B cell (primary cell): Measurements from ENCODE around the gene MYO10. TPM values are rescaled to one million over a fixed set of nuclear protein-coding genes. Genes with fewer than 3 reads are reported as not detected.

Experiments used
- ATAC-seq: fragments of 200-7000 bp; cut with Tn5 transposase; one replicate; pipeline ENCODE4 v1.10.0; 2021; ENCODE audit warnings: low read depth, mild to moderate bottlenecking, moderate number of reproducible peaks, moderate library complexity
- CTCF ChIA-PET: fragments of 350-600 bp; sonication (Branson Sonifier 250); formaldehyde crosslinking; loops from one replicate; lab custom pipeline; 2021; ENCODE audit warnings: antibody characterized with exemption, inconsistent platforms; lab: Charles Lee
- POLR2A ChIA-PET: fragments of 350-600 bp; sonication (Branson Sonifier 250); formaldehyde crosslinking; loops from one replicate; lab custom pipeline; 2021; ENCODE audit warnings: antibody characterized with exemption; lab: Charles Lee
- DNase-seq: peaks from one replicate; pipeline ENCODE4 v3.0.0; 2013
- H2AFZ ChIP-seq: 2 replicates; pipeline ENCODE4 v1.6.1; 2012; ENCODE audit warnings: mild to moderate bottlenecking, low read depth, low read length; ENCODE audit not compliant: insufficient read depth, poor library complexity, severe bottlenecking
- H3K27ac ChIP-seq, 2 donors: 1 replicate in 1 of 2; 2 replicates in 1 of 2; pipeline ENCODE4 v1.5.1; 2012 to 2013; ENCODE audit warnings: low read length in 2 of 2, mild to moderate bottlenecking in 2 of 2, moderate library complexity in 1 of 2
- H3K27me3 ChIP-seq, 4 experiments: fragments of 200-600 bp in 1 of 4; sonication (generic) in 1 of 4; replicated peaks in 1 of 4; 1 replicate in 2 of 4; 2 replicates in 2 of 4; pipeline versions ENCODE4 v1.6.1 to v1.7.0; 2013 to 2016; ENCODE audit warnings: low read length in 3 of 4, mild to moderate bottlenecking in 2 of 4, mixed read lengths in 1 of 4, moderate library complexity in 1 of 4; ENCODE audit not compliant: insufficient read depth in 4 of 4, control insufficient read depth in 3 of 4; ENCODE audit errors: control extremely low read depth in 1 of 4
- H3K36me3 ChIP-seq, 2 experiments: replicated peaks in 1 of 2; 1 replicate in 1 of 2; 2 replicates in 1 of 2; pipeline versions ENCODE4 v1.6.1 to v1.7.1; 2013; ENCODE audit warnings: low read length in 1 of 2; ENCODE audit not compliant: insufficient read depth in 2 of 2, control insufficient read depth in 1 of 2; ENCODE audit errors: control extremely low read depth in 1 of 2, extremely low read depth in 1 of 2
- H3K4me1 ChIP-seq, 2 donors: fragments of 200-600 bp in 1 of 2; sonication (generic) in 1 of 2; 1 replicate in 1 of 2; 2 replicates in 1 of 2; pipeline versions ENCODE4 v1.5.1 to v1.6.1; 2013 to 2017; ENCODE audit warnings: low read length in 2 of 2; ENCODE audit not compliant: control insufficient read depth in 2 of 2, insufficient read depth in 2 of 2
- H3K4me2 ChIP-seq: replicated peaks from 2 replicates; pipeline ENCODE3; 2012; ENCODE audit warnings: mild to moderate bottlenecking, low read depth, low read length; ENCODE audit not compliant: poor library complexity, severe bottlenecking
- H3K4me3 ChIP-seq, 5 experiments: fragments of 200-600 bp in 1 of 5; sonication (generic) in 1 of 5; 1 replicate in 3 of 5; 2 replicates in 2 of 5; pipeline versions ENCODE4 v1.5.1 to v1.7.0; 2011 to 2016; ENCODE audit warnings: low read length in 4 of 5, mild to moderate bottlenecking in 4 of 5, low read depth in 2 of 5, control low read depth in 1 of 5, moderate library complexity in 1 of 5; ENCODE audit not compliant: insufficient read depth in 1 of 5; ENCODE audit errors: control extremely low read depth in 1 of 5, extremely low read depth in 1 of 5
- H3K79me2 ChIP-seq: fragments of 200-600 bp; sonication (generic); one replicate; pipeline ENCODE4 v1.6.0; 2016; ENCODE audit warnings: low read length; ENCODE audit not compliant: control insufficient read depth, insufficient read depth
- H3K9ac ChIP-seq: fragments of 200-600 bp; sonication (generic); 2 replicates; pipeline ENCODE4 v1.6.1; 2017; ENCODE audit warnings: mild to moderate bottlenecking, low read length, moderate library complexity
- H3K9me3 ChIP-seq, 3 donors: one replicate each; pipeline versions ENCODE4 v1.6.1 to v1.7.1; 2013; ENCODE audit warnings: low read length in 2 of 3; ENCODE audit not compliant: control insufficient read depth in 2 of 3, insufficient read depth in 1 of 3; ENCODE audit errors: control extremely low read depth in 1 of 3
- H4K20me1 ChIP-seq: 2 replicates; pipeline ENCODE4 v1.6.0; 2012; ENCODE audit warnings: mild to moderate bottlenecking, low read length; ENCODE audit not compliant: insufficient read depth, control insufficient read depth, poor library complexity, severe bottlenecking
- H3K27ac Mint-ChIP-seq: one replicate; pipeline ENCODE4 v1.8.0; 2021; ENCODE audit warnings: mixed read lengths
- H3K27me3 Mint-ChIP-seq: one replicate; pipeline ENCODE4 v1.8.0; 2021; ENCODE audit warnings: mixed read lengths
- H3K4me1 Mint-ChIP-seq: one replicate; pipeline ENCODE4 v1.8.0; 2021; ENCODE audit warnings: mixed read lengths
- H3K4me3 Mint-ChIP-seq: one replicate; pipeline ENCODE4 v1.8.0; 2021; ENCODE audit warnings: mixed read lengths
- H3K9me3 Mint-ChIP-seq: one replicate; pipeline ENCODE4 v1.8.0; 2022; ENCODE audit warnings: mixed read lengths; ENCODE audit not compliant: insufficient read depth
- EZH2 ChIP-seq: IDR thresholded peaks from 2 replicates; pipeline ENCODE4 v1.6.1; 2012; ENCODE audit warnings: borderline replicate concordance, low read depth, mild to moderate bottlenecking, moderate library complexity, low read length; ENCODE audit not compliant: insufficient read depth, poor library complexity, severe bottlenecking
- WGBS: methylation state at CpG from one replicate; pipeline ENCODE4 v1.1.5; 2013; ENCODE audit warnings: missing lambda C conversion rate; ENCODE audit not compliant: insufficient coverage; 5-methylcytosine and 5-hydroxymethylcytosine counted together
- intact Hi-C: fragments of 100-400 bp; cut with micrococcal nuclease; formaldehyde crosslinking; loops from one replicate; pipeline ENCODE4 v1.10.0; 2022
- polyA plus RNA-seq: library from polyadenylated mRNA; depleted of rRNA; stranded (reverse); fragments of >200 nt; gene quantifications from 2 replicates; pipeline ENCODE4 v1.2.3, GENCODE V29; 2012
- total RNA-seq, 2 donors: library from RNA; stranded (reverse); fragments of 120-200 nt in 1 of 2; gene quantifications; 1 replicate in 1 of 2; 2 replicates in 1 of 2; pipeline versions ENCODE4 v1.2.3 to v1.2.4, GENCODE V29; 2013 to 2022
- TF ChIP-seq, protein P1 (sequence below): fragments of 200-600 bp; IDR thresholded peaks from one replicate; pipeline ENCODE4 v1.8.0; 2022; ENCODE audit warnings: antibody characterized with exemption, mild to moderate bottlenecking

Gene MYO10
- total and polyA plus RNA-seq, 2 donors (not counting 1 experiment from before 2014, with no cell fraction given), result 0.10 TPM; not detected in 1

GRCh38 chr5:16854351-16854750, 81.7 kb downstream of the MYO10 start:
- no peak overlapping the region for H3K4me3 ChIP-seq
- ChIA-PET CTCF (no interaction called here), POLR2A (no interaction called here)
- H3K27ac Mint-ChIP-seq, result no peak overlapping the region
- DNase-seq (no peak), ATAC-seq (no peak)
- TF ChIP-seq, protein P1, sequence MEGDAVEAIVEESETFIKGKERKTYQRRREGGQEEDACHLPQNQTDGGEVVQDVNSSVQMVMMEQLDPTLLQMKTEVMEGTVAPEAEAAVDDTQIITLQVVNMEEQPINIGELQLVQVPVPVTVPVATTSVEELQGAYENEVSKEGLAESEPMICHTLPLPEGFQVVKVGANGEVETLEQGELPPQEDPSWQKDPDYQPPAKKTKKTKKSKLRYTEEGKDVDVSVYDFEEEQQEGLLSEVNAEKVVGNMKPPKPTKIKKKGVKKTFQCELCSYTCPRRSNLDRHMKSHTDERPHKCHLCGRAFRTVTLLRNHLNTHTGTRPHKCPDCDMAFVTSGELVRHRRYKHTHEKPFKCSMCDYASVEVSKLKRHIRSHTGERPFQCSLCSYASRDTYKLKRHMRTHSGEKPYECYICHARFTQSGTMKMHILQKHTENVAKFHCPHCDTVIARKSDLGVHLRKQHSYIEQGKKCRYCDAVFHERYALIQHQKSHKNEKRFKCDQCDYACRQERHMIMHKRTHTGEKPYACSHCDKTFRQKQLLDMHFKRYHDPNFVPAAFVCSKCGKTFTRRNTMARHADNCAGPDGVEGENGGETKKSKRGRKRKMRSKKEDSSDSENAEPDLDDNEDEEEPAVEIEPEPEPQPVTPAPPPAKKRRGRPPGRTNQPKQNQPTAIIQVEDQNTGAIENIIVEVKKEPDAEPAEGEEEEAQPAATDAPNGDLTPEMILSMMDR, result no peak
- H3K9me3 ChIP-seq, result peaks cover 0 to 12% (median 6%) of the 10 kb centered on the region in 3 donors
- H3K4me2 ChIP-seq, result no peak overlapping the region
- no peak overlapping the region for H3K27ac ChIP-seq
- no peak overlapping the region for H3K9ac ChIP-seq
- no peak overlapping the region for H2AFZ ChIP-seq
- no peak overlapping the region for H3K4me3 Mint-ChIP-seq
- H3K27me3 ChIP-seq, result no peaks in the 10 kb centered on the region
- no peaks in the 10 kb centered on the region for H3K27me3 Mint-ChIP-seq
- H3K9me3 Mint-ChIP-seq, result no peaks in the 10 kb centered on the region
- no peaks in the 10 kb centered on the region for H3K4me1 ChIP-seq
- no peaks in the 10 kb centered on the region for H3K36me3 ChIP-seq
- H3K4me1 Mint-ChIP-seq, result no peaks in the 10 kb centered on the region
- intact Hi-C loops, result no loop called here
- H3K79me2 ChIP-seq, result no peaks in the 10 kb centered on the region
- 78% methylated on average over 1 of the region's 2 CpGs for WGBS
- no peaks in the 10 kb centered on the region for H4K20me1 ChIP-seq

DNA sequence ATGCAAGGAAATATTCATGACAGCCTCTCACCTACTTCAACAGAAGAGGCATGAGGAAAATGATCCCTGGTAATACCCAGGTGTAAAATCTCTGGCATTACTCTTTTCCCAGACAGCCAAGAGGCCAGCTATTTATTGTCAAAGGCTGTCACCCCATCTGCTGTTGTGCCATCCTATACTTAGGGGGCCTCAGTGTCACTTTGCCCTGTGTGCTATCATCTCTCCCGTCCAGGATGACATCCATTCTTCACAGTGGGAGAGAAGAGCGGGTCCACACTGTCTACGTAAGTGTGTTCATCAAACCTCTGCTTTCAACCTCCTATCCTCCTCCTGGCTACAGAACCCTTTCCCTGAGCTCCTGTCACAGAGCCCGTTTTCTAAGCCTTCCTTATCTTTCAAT, 82.6 kb downstream of the MYO10 start:
- no peaks in the 10 kb centered on the region for H3K4me1 Mint-ChIP-seq
- Histone ChIP-seq H3K27ac (no peak overlapping the region), H3K27me3 (no peaks in the 10 kb centered on the region), H3K4me3 (no peak overlapping the region), H3K9ac (no peak overlapping the region), H4K20me1 (no peaks in the 10 kb centered on the region), H3K4me1 (no peaks in the 10 kb centered on the region), H3K9me3 (peaks cover 0 to 4% (median 0%) of the 10 kb centered on the region in 3 donors), H3K36me3 (no peaks in the 10 kb centered on the region), H2AFZ (no peak overlapping the region), H3K79me2 (no peaks in the 10 kb centered on the region), H3K4me2 (no peak overlapping the region)
- no peak overlapping the region for H3K27ac Mint-ChIP-seq
- intact Hi-C loops, result no loop called here
- no peak for ATAC-seq
- no peaks in the 10 kb centered on the region for H3K27me3 Mint-ChIP-seq
- H3K4me3 Mint-ChIP-seq, result no peak overlapping the region
- DNase-seq, result no peak
- no peaks in the 10 kb centered on the region for H3K9me3 Mint-ChIP-seq
- CTCF ChIA-PET, result no interaction called here
- 88% methylated on average over 3 of the region's 4 CpGs for WGBS
- POLR2A ChIA-PET, result no interaction called here
- TF ChIP-seq EZH2, result no peak
- TF ChIP-seq, protein P1, result no peak
